Brain microvascular endothelial cell (primary cell): ENCODE data around the gene EEFSEC.

Source experiments
- DNase-seq: peaks from one replicate; pipeline ENCODE4 v3.0.0-alpha.2; 2020
- H3K27ac ChIP-seq: fragments of 250-450 bp; sonication (Bioruptor Pico); 2 replicates; pipeline ENCODE4 v1.5.1; 2020; ENCODE audit warnings: mild to moderate bottlenecking, moderate library complexity
- H3K27me3 ChIP-seq: fragments of 250-450 bp; sonication (Bioruptor Pico); replicated peaks from 2 replicates; pipeline ENCODE4 v1.5.1; 2020; ENCODE audit warnings: mild to moderate bottlenecking
- H3K36me3 ChIP-seq: fragments of 250-450 bp; sonication (Bioruptor Pico); replicated peaks from 2 replicates; pipeline ENCODE4 v1.5.1; 2020; ENCODE audit warnings: mild to moderate bottlenecking
- H3K4me3 ChIP-seq: 2 replicates; pipeline ENCODE4 v1.5.1; 2011; ENCODE audit warnings: low read depth, mild to moderate bottlenecking, control low read depth, low read length, moderate library complexity
- CTCF ChIP-seq: IDR thresholded peaks from 2 replicates; pipeline ENCODE4 v1.5.1; 2011; ENCODE audit warnings: low read depth, mild to moderate bottlenecking, moderate library complexity, low read length, control low read depth, inconsistent platforms; ENCODE audit errors: missing control alignments
- in situ Hi-C: cut with HindIII; loops from 2 replicates; pipeline ENCODE4 v1.10.0; 2017; ENCODE audit warnings: low sequenced_read_pairs, low pct_ligation_motif_present

EEFSEC gene

DNA sequence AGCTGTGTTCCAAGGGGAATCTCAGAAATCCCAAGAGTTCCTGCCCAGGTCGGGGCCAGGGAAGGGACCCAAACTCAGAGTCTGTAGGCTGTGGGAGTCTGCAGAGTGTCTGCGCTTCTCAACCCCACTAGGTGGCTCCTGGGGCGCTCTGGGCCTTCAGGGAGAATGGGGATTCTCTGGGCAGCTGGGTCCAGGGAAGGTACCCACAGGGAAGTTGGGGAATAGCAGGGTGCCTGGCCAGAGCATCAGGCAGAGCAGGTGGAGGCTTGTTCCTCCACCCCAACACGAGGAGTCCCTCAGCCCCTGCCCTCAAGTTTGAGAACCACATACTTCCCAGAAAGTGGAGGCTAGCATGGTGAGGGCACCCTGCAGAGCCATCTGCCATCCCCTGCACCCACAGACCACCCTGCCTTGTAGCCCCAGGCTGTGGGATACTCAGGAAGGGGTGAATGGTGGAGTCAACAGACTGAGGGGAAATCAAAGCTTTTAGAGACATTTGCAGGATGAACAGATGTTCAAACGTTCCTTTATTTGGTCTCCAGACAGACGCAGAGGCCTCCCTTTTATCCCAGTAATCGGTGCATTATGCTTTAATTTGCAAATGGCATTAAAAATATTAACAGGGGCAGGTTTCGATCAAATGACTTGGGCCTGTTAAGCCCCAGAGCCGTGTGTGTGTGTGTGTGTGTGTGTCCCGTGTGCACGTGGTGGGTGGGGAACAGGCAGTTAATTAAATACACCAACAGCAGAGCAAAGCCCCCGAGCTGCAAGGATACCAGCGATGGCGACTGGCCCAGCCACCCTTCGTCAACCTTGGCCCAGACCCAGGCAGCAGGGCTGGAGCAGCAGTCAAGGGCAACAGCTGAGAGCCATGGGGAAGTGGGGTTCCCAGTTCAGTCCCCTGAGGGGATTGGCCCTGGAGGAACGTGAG is 255.7 kb downstream of the EEFSEC start:
- no peaks in the 10 kb centered on the region for H3K36me3 ChIP-seq
- no peak overlapping the region for H3K4me3 ChIP-seq
- H3K27me3 ChIP-seq, result no peaks in the 10 kb centered on the region
- peak; percentile 37 for TF ChIP-seq CTCF
- H3K27ac ChIP-seq, result no peak overlapping the region
- in situ Hi-C loops, result no loop called here
- no peak for DNase-seq

GRCh38 chr3:128409624-128410581 is 256.6 kb downstream of the EEFSEC start:
- Histone ChIP-seq H3K27ac (no peak overlapping the region), H3K36me3 (no peaks in the 10 kb centered on the region), H3K4me3 (no peak overlapping the region), H3K27me3 (no peaks in the 10 kb centered on the region)
- in situ Hi-C loops, result no loop called here
- DNase-seq, result no peak
- TF ChIP-seq CTCF, result no peak

GRCh38 chr3:128410669-128411573 is 257.6 kb downstream of the EEFSEC start:
- Histone ChIP-seq H3K27ac (no peak overlapping the region), H3K27me3 (no peaks in the 10 kb centered on the region), H3K4me3 (no peak overlapping the region), H3K36me3 (no peaks in the 10 kb centered on the region)
- in situ Hi-C loops, result no loop called here
- no peak for TF ChIP-seq CTCF
- DNase-seq, result no peak

- no peak overlapping the region for H3K4me3 ChIP-seq
- TF ChIP-seq CTCF, result no peak
- in situ Hi-C loops, result no loop called here
- H3K27ac ChIP-seq, result no peak overlapping the region
- no peaks in the 10 kb centered on the region for H3K27me3 ChIP-seq
- H3K36me3 ChIP-seq, result no peaks in the 10 kb centered on the region
- no peak for DNase-seq
Measured at GRCh38 chr3:128411574-128412064, 258.3 kb downstream of the EEFSEC start.
